ENCODE data around the gene ANKRD34A.
A peak's percentile ranks its signal among the peaks of the same experiment; 100 is the strongest.

The ANKRD34A gene

DNA sequence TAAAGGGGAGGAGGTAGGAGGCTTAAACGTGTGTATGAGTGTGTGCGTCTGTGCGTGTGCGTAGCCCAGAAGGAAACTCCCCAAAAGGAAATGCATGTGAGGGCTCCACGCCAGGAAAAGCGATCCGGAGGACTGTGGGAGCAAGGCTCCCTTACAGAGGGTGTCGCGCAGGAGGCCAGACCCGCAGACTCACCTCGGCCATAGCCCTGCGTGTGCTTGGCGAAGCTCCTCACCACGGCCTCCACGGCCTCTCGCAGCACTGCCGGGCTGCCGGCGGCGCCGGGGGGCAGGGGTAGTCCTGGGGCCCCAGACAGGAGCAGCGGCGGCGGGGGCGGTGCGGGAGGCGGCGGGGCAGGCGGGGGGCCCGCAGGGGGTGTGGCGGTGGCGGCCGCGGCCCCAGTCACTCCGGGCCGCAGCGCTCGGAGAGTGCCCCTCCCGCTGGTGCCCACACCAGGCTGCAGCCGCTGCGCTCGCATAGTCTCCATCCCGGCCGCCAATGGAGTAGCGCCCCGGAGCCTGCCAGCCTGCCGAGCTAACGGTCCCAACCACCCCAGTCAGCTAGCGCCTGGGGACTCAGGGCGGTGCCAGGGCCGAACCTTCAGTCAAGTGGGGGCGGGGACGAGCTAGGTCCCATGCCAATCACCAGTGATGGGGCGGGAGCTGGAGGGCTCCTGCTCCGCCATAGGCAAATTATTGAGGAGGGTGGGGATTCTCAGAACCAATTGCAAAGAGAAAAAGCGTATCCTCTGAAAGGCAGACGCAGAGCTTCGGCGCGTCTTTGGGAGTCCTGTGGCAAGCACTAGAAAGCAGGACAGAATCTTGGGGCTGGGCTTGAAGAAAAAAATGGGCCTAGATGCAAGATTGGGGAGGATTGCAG, 6.7 kb downstream of the ANKRD34A start, which contains the start of gene LIX1L:
LIX1L (minus strand) TSS at position 575 of the 877 bp plus-strand sequence; CDS start at position 485, 90 bp downstream.
- H3K36me3 Mint-ChIP-seq (ENCODE audit: low read depth), result no peaks in the 10 kb centered on the region
- TF ChIP-seq, protein P1, sequence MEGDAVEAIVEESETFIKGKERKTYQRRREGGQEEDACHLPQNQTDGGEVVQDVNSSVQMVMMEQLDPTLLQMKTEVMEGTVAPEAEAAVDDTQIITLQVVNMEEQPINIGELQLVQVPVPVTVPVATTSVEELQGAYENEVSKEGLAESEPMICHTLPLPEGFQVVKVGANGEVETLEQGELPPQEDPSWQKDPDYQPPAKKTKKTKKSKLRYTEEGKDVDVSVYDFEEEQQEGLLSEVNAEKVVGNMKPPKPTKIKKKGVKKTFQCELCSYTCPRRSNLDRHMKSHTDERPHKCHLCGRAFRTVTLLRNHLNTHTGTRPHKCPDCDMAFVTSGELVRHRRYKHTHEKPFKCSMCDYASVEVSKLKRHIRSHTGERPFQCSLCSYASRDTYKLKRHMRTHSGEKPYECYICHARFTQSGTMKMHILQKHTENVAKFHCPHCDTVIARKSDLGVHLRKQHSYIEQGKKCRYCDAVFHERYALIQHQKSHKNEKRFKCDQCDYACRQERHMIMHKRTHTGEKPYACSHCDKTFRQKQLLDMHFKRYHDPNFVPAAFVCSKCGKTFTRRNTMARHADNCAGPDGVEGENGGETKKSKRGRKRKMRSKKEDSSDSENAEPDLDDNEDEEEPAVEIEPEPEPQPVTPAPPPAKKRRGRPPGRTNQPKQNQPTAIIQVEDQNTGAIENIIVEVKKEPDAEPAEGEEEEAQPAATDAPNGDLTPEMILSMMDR (IDR thresholded peaks at IDR 0.05; ENCODE audit: unreplicated experiment in 3 of 3), result no peak
- H3K27me3 Mint-ChIP-seq (ENCODE audit: low read depth), result peaks cover 24% of the 10 kb centered on the region
- peak within 1 kb of the TSS; percentile 90 to 98 (median 96) for H3K27ac Mint-ChIP-seq
- peak within 1 kb of the TSS; percentile 97 to 98 (median 98) for H3K4me3 Mint-ChIP-seq
- H3K9me3 Mint-ChIP-seq, result no peaks in the 10 kb centered on the region
- H3K4me1 Mint-ChIP-seq, result peaks cover 45% of the 10 kb centered on the region

DNA sequence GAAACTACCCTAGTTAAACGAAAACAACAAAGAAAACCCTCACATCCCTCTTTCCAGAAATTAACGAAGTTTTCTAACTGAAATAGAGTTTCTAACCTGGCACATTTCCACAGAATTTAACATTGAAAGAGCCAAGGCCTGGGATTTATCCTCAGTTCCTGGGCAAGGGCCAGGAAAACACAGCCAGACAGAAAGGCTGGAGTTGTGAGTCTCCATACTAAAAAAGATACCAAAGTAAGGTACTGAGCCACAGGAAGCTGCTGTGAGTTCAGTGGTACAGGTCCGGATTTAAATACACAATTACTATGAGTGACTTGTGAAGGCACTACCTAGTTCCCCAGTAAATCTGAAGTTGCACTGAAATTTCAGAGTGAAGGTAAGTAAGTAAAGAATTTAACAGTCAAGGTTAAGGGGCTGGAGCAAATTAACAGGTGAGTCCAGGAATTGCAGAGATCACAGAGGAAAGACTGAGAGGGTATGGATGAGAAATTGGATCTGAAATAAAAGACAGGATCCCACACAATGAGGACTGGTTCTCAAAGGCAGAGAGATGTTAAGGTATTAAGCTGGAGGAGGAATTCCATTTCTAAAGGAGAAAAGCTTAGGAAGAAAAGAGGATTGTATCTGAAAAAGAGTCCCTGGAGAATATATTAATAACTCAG, 7.5 kb downstream of the ANKRD34A start:
- TF ChIP-seq, protein P1 (IDR thresholded peaks at IDR 0.05; ENCODE audit: unreplicated experiment in 3 of 3), result no peak
- no peaks in the 10 kb centered on the region for H3K36me3 Mint-ChIP-seq (ENCODE audit: low read depth)
- H3K9me3 Mint-ChIP-seq, result no peaks in the 10 kb centered on the region
- H3K4me1 Mint-ChIP-seq, result peaks cover 39% of the 10 kb centered on the region
- H3K4me3 Mint-ChIP-seq, result peak overlapping the region; percentile 86 to 96 (median 90)
- peak overlapping the region; percentile 90 to 98 (median 96) for H3K27ac Mint-ChIP-seq
- H3K27me3 Mint-ChIP-seq (ENCODE audit: low read depth), result peaks cover 19% of the 10 kb centered on the region

DNA sequence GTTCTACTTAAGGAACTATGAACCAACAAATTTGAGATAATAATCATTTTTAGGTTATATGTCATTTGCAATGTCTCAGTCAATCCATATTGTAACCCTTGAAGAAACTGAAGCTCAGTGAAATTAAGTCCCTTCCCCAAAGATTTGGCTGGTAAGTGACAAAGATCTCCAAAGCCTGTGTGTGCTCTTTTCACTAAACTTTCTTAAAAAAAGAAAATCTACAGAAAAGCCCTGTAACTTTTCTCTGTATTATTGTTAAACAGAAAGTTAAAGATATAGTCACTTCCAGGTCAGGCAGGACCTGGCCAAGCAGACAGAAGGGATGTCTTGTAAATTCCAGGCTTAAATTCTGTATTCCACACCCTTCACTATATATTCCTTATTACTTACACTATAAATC, 8.0 kb downstream of the ANKRD34A start:
- TF ChIP-seq, protein P1 (IDR thresholded peaks at IDR 0.05; ENCODE audit: unreplicated experiment in 3 of 3), result no peak
- Mint-ChIP-seq H3K4me3 (peak overlapping the region; percentile 86 to 96 (median 90)), H3K36me3 (ENCODE audit: low read depth) (peaks cover 4% of the 10 kb centered on the region), H3K27me3 (ENCODE audit: low read depth) (peaks cover 14% of the 10 kb centered on the region), H3K9me3 (no peaks in the 10 kb centered on the region), H3K27ac (peak overlapping the region; percentile 90 to 98 (median 96)), H3K4me1 (peaks cover 34% of the 10 kb centered on the region)

DNA sequence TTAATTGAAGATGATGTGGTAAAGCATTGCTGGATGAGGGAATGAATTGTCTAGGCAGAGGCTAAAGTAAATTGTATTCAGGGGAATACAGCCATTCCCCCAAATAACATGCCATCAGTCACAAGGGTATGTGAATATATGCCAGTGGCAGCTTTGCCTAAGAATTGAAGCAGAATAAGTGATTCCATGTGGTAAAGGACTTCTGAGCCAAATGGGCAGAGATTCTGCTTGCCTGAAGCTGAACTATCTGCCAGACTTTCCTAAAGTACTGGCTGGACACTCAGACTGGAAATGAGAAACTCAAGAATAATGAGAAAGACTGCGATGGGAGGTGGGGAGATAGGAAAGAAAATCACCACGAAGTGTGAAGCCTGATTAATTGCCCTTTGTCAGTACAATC, 8.9 kb downstream of the ANKRD34A start:
- peaks cover 11% of the 10 kb centered on the region for H3K27me3 Mint-ChIP-seq (ENCODE audit: low read depth)
- peaks cover 7% of the 10 kb centered on the region for H3K36me3 Mint-ChIP-seq (ENCODE audit: low read depth)
- no peaks in the 10 kb centered on the region for H3K9me3 Mint-ChIP-seq
- TF ChIP-seq, protein P1 (IDR thresholded peaks at IDR 0.05; ENCODE audit: unreplicated experiment in 3 of 3), result no peak
- peaks cover 34% of the 10 kb centered on the region for H3K4me1 Mint-ChIP-seq
- peak overlapping the region; percentile 86 to 96 (median 90) for H3K4me3 Mint-ChIP-seq
- H3K27ac Mint-ChIP-seq, result peak overlapping the region; percentile 73 to 90 (median 84)

DNA sequence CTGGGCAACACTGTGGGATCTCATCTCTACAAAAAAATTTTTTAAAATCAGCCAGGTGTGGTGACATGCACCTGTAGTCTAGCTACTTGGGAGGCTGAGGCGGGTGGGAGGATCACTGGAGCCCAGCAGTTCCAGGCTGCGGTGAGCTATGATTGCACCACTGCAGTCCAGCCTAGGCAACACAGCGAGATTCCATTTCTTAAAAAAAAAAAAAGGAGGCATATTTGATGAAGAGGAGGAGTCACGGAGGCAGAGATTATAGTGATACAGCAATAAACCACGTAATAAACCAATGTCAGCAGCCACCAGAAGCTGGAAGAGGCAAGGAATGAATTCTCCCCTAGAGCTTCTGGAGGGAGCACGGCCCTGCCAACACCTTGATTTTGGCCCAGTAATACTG, 10.5 kb downstream of the ANKRD34A start:
- no peaks in the 10 kb centered on the region for H3K9me3 Mint-ChIP-seq
- H3K4me1 Mint-ChIP-seq, result peaks cover 34% of the 10 kb centered on the region
- H3K27me3 Mint-ChIP-seq (ENCODE audit: low read depth), result peaks cover 5% of the 10 kb centered on the region
- H3K27ac Mint-ChIP-seq, result no peak overlapping the region
- H3K4me3 Mint-ChIP-seq, result peak overlapping the region in 1 of 3 experiments; percentile 90
- peaks cover 16% of the 10 kb centered on the region for H3K36me3 Mint-ChIP-seq (ENCODE audit: low read depth)
- TF ChIP-seq, protein P1 (IDR thresholded peaks at IDR 0.05; ENCODE audit: unreplicated experiment in 3 of 3), result no peak

All from nephron (organoid).